GM18870 (cell line): ENCODE measurements around the gene POU6F1.
"Not testable (repeated sequence)": the region's sequence is repeated elsewhere in the genome, so short reads cannot be mapped to it uniquely, and the experiment has no call there.

Experiments
- ATAC-seq: cut with Tn5 transposase; IDR thresholded peaks from one replicate; pipeline ENCODE4 v1.9.1; 2021; ENCODE audit warnings: moderate library complexity; ENCODE audit not compliant: unreplicated experiment

The POU6F1 gene

GRCh38 chr12:51229116-51229809, 11.4 kb upstream of the POU6F1 start:
- no peak for ATAC-seq

- ATAC-seq = no peak
Measured at GRCh38 chr12:51227962-51228361, 10.1 kb upstream of the POU6F1 start.

- not testable (repeated sequence) for ATAC-seq
Measured at GRCh38 chr12:51227112-51227511, 9.2 kb upstream of the POU6F1 start.

GRCh38 chr12:51225771-51226170, 7.9 kb upstream of the POU6F1 start:
- no peak for ATAC-seq

GRCh38 chr12:51225234-51225633, 7.4 kb upstream of the POU6F1 start:
- no peak for ATAC-seq

GRCh38 chr12:51224625-51225024, 6.8 kb upstream of the POU6F1 start:
- ATAC-seq = no peak

GRCh38 chr12:51222461-51222860, 4.6 kb upstream of the POU6F1 start:
- ATAC-seq = no peak

- not testable (repeated sequence) for ATAC-seq
Measured at GRCh38 chr12:51219857-51220256, 2.0 kb upstream of the POU6F1 start.

- ATAC-seq = no peak
Measured at GRCh38 chr12:51219322-51219721, 1.5 kb upstream of the POU6F1 start.

GRCh38 chr12:51218607-51219161, 822 bp upstream of the POU6F1 start:
- ATAC-seq = no peak

GRCh38 chr12:51217133-51217967, 512 bp downstream of the POU6F1 start:
- no peak for ATAC-seq

- ATAC-seq = no peak
Measured at GRCh38 chr12:51216642-51217041, 1.2 kb downstream of the POU6F1 start.

GRCh38 chr12:51214895-51215294, 3.0 kb downstream of the POU6F1 start:
- no peak for ATAC-seq

GRCh38 chr12:51210690-51211395, 7.0 kb downstream of the POU6F1 start:
- ATAC-seq = no peak

GRCh38 chr12:51209259-51209658, 8.6 kb downstream of the POU6F1 start:
- ATAC-seq = no peak

- no peak for ATAC-seq
Measured at GRCh38 chr12:51208016-51208660, 9.7 kb downstream of the POU6F1 start.

- no peak for ATAC-seq
Measured at GRCh38 chr12:51205350-51205749, 12.5 kb downstream of the POU6F1 start.

- ATAC-seq = no peak
Measured at GRCh38 chr12:51202718-51203117, 15.1 kb downstream of the POU6F1 start.

- no peak for ATAC-seq
Measured at GRCh38 chr12:51200806-51201205, 17.1 kb downstream of the POU6F1 start.

- no peak for ATAC-seq
Measured at GRCh38 chr12:51200156-51200555, 17.7 kb downstream of the POU6F1 start.
